K562 (cell line): ENCODE data around the gene FARP2. TPM values are rescaled to one million over a fixed set of nuclear protein-coding genes. Genes with fewer than 3 reads are reported as not detected.

ENCODE experiments used
- CBFA2T3 ChIP-seq: fragments of 450-650 bp; IDR thresholded peaks from 2 replicates; pipeline ENCODE4 v1.6.1; 2017
- CXXC5 ChIP-seq: fragments of 250-450 bp; sonication (Bioruptor Pico); IDR thresholded peaks from 2 replicates; pipeline ENCODE4 v1.8.0; 2022; ENCODE audit warnings: inconsistent platforms, mild to moderate bottlenecking, moderate library complexity
- DPF2 ChIP-seq: fragments of 450-650 bp; IDR thresholded peaks from 2 replicates; pipeline ENCODE4 v1.6.1; 2016
- E2F1 ChIP-seq: sonication (generic); formaldehyde crosslinking; IDR thresholded peaks from 2 replicates; pipeline ENCODE4 v1.8.1; 2023; ENCODE audit warnings: mild to moderate bottlenecking, missing genetic modification reagents, moderate library complexity
- EWSR1 ChIP-seq: fragments of 450-650 bp; IDR thresholded peaks from 2 replicates; pipeline ENCODE4 v1.6.1; 2018; ENCODE audit warnings: borderline replicate concordance, mild to moderate bottlenecking, low read depth, moderate library complexity; ENCODE audit not compliant: partially characterized antibody
- FOXA3 ChIP-seq, 2 experiments: fragments of 450-650 bp in 1 of 2; sonication (generic) in 1 of 2; formaldehyde crosslinking; IDR thresholded peaks in 1 of 2; conservative IDR thresholded peaks in 1 of 2; 2 replicates each; pipeline versions ENCODE4 v1.4.0 to v1.8.0; 2020 to 2022; ENCODE audit warnings: mild to moderate bottlenecking in 2 of 2, missing genetic modification reagents in 1 of 2
- HMGN3 ChIP-seq: IDR thresholded peaks from 2 replicates; pipeline ENCODE4 v1.6.1; 2011; ENCODE audit warnings: borderline replicate concordance, low read depth, mild to moderate bottlenecking, mixed read lengths, low read length; ENCODE audit not compliant: insufficient read length; ENCODE audit errors: extremely low read depth
- MBD2 ChIP-seq: sonication (generic); IDR thresholded peaks from 2 replicates; pipeline ENCODE4 v1.6.1; 2016; ENCODE audit warnings: low read depth, borderline replicate concordance
- MTA3 ChIP-seq: fragments of 450-650 bp; formaldehyde crosslinking; IDR thresholded peaks from 2 replicates; pipeline ENCODE4 v1.6.1; 2017; ENCODE audit warnings: mild to moderate bottlenecking, borderline replicate concordance
- PTRF ChIP-seq: fragments of 450-650 bp; IDR thresholded peaks from 2 replicates; pipeline ENCODE4 v1.6.1; 2016; ENCODE audit warnings: mild to moderate bottlenecking, missing genetic modification characterization, missing compliant biosample characterization
- RBM17 ChIP-seq: fragments of 200-400 bp; formaldehyde crosslinking; IDR thresholded peaks from 2 replicates; pipeline ENCODE4 v1.6.1; 2017; ENCODE audit warnings: low read depth, mild to moderate bottlenecking, low read length, borderline replicate concordance
- SMAD1 ChIP-seq: fragments of 150-350 bp; IDR thresholded peaks from 2 replicates; pipeline ENCODE4 v1.6.1; 2014; ENCODE audit warnings: low read length, low read depth; ENCODE audit not compliant: partially characterized antibody
- SRSF9 ChIP-seq: fragments of 200-400 bp; formaldehyde crosslinking; IDR thresholded peaks from 2 replicates; pipeline ENCODE4 v1.6.1; 2017; ENCODE audit warnings: low read depth, low read length, borderline replicate concordance
- ZBTB17 ChIP-seq: fragments of 450-650 bp; formaldehyde crosslinking; IDR thresholded peaks from 2 replicates; pipeline ENCODE4 v1.4.0; 2020; ENCODE audit warnings: mild to moderate bottlenecking
- ZNF384 ChIP-seq: IDR thresholded peaks from 2 replicates; pipeline ENCODE4 v1.6.1; 2012; ENCODE audit warnings: low read depth, low read length, improper control_type of control experiment
- ZNF436 ChIP-seq: fragments of 250-450, 450-650 bp; sonication (Bioruptor Pico); formaldehyde crosslinking; IDR thresholded peaks from 2 replicates; pipeline ENCODE4 v1.7.0; 2020; ENCODE audit warnings: mild to moderate bottlenecking
- ZNF717 ChIP-seq: fragments of 250-450 bp; sonication (Bioruptor Pico); IDR thresholded peaks from 2 replicates; pipeline ENCODE4 v1.5.0; 2021
- ZNF778 ChIP-seq: fragments of 450-650 bp; formaldehyde crosslinking; IDR thresholded peaks from 2 replicates; pipeline ENCODE4 v1.4.0; 2020; ENCODE audit warnings: mild to moderate bottlenecking, moderate library complexity
- ZNF785 ChIP-seq: fragments of 250-450 bp; sonication (Bioruptor Pico); IDR thresholded peaks from 2 replicates; pipeline ENCODE4 v1.4.0; 2020; ENCODE audit warnings: mild to moderate bottlenecking
- polyA plus RNA-seq, 8 experiments: library from polyadenylated mRNA; depleted of rRNA in 4 of 8; stranded (reverse) in 5 of 8; unstranded in 3 of 8; fragments of >200 nt; fragmentation: Nextera tagmentation in 2 of 8; fragmentation: Illumina TruSeq in 1 of 8; extraction: Ambion mirVana in 2 of 8; extraction: Trizol in 1 of 8; gene quantifications; 2 replicates each; pipeline versions ENCODE4 v1.2.1 to v1.2.3, GENCODE V29; 2011 to 2014; ENCODE audit warnings: inconsistent platforms in 1 of 8, missing spikeins in 1 of 8
- total RNA-seq, 7 experiments: library from RNA; depleted of rRNA in 6 of 7; stranded (reverse); fragments of >200 nt in 6 of 7; fragmentation: Illumina TruSeq in 2 of 7; extraction: Trizol in 2 of 7; gene quantifications; 2 replicates each; pipeline versions ENCODE4 v1.2.1 to v1.2.3, GENCODE V29; 2011 to 2021; ENCODE audit warnings: low replicate concordance in 1 of 7
- TF ChIP-seq, protein P1 (sequence below): fragments of 450-650 bp; IDR thresholded peaks from 2 replicates; pipeline ENCODE4 v1.6.1; 2018; ENCODE audit warnings: mild to moderate bottlenecking, low read depth; ENCODE audit not compliant: partially characterized antibody
- TF ChIP-seq, protein P2 (sequence below): sonication (generic); formaldehyde crosslinking; IDR thresholded peaks from 2 replicates; pipeline ENCODE4 v1.8.1; 2023; ENCODE audit warnings: mild to moderate bottlenecking, missing genetic modification reagents
- TF ChIP-seq, protein P3 (sequence below): fragments of 250-450 bp; sonication (Bioruptor Pico); IDR thresholded peaks from 2 replicates; pipeline ENCODE4 v1.8.0; 2022; ENCODE audit warnings: inconsistent platforms, mild to moderate bottlenecking, moderate library complexity, borderline replicate concordance
- TF ChIP-seq, protein P4 (sequence below): sonication (generic); formaldehyde crosslinking; IDR thresholded peaks from 2 replicates; pipeline ENCODE4 v1.8.0; 2022; ENCODE audit warnings: missing genetic modification reagents, mild to moderate bottlenecking, borderline replicate concordance

Gene FARP2
- total and polyA plus RNA-seq, 9 of the 15 experiments (the other 6 are each of a cell fraction or from before 2014, with no cell fraction given) = 4.1 to 38.1 (median 21.1) TPM

- TF ChIP-seq E2F1 (CRISPR knock-in tag) (no peak), DPF2 (peak; percentile 34; the same call in 1 of the 2 replicates), ZNF778 (CRISPR knock-in tag) (no peak), FOXA3 (CRISPR knock-in tag; conservative IDR thresholded peaks at IDR 0.05 in 1 of 2, IDR thresholded peaks at IDR 0.05 in 1 of 2) (no peak), RBM17 (no peak), PTRF (no peak), ZNF717 (no peak), ZNF384 (no peak), ZBTB17 (CRISPR knock-in tag) (no peak), ZNF785 (CRISPR knock-in tag) (no peak), EWSR1 (no peak), MTA3 (peak; percentile 63; the same call in 1 of the 2 replicates), SMAD1 (no peak), CBFA2T3 (no peak), MBD2 (peak; percentile 63; the same call in 1 of the 2 replicates), SRSF9 (no peak), HMGN3 (peak; percentile 73), ZNF436 (CRISPR knock-in tag) (no peak), CXXC5 (CRISPR knock-in tag) (peak; percentile 86)
- TF ChIP-seq, protein P1, sequence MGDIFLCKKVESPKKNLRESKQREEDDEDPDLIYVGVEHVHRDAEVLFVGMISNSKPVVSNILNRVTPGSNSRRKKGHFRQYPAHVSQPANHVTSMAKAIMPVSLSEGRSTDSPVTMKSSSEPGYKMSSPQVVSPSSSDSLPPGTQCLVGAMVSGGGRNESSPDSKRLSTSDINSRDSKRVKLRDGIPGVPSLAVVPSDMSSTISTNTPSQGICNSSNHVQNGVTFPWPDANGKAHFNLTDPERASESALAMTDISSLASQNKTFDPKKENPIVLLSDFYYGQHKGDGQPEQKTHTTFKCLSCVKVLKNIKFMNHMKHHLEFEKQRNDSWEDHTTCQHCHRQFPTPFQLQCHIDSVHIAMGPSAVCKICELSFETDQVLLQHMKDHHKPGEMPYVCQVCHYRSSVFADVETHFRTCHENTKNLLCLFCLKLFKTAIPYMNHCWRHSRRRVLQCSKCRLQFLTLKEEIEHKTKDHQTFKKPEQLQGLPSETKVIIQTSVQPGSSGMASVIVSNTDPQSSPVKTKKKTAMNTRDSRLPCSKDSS = no peak
- TF ChIP-seq, protein P2, sequence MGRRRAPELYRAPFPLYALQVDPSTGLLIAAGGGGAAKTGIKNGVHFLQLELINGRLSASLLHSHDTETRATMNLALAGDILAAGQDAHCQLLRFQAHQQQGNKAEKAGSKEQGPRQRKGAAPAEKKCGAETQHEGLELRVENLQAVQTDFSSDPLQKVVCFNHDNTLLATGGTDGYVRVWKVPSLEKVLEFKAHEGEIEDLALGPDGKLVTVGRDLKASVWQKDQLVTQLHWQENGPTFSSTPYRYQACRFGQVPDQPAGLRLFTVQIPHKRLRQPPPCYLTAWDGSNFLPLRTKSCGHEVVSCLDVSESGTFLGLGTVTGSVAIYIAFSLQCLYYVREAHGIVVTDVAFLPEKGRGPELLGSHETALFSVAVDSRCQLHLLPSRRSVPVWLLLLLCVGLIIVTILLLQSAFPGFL (CRISPR knock-in tag) = no peak
- TF ChIP-seq, protein P3, sequence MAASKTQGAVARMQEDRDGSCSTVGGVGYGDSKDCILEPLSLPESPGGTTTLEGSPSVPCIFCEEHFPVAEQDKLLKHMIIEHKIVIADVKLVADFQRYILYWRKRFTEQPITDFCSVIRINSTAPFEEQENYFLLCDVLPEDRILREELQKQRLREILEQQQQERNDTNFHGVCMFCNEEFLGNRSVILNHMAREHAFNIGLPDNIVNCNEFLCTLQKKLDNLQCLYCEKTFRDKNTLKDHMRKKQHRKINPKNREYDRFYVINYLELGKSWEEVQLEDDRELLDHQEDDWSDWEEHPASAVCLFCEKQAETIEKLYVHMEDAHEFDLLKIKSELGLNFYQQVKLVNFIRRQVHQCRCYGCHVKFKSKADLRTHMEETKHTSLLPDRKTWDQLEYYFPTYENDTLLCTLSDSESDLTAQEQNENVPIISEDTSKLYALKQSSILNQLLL (CRISPR knock-in tag) = no peak
- TF ChIP-seq, protein P4, sequence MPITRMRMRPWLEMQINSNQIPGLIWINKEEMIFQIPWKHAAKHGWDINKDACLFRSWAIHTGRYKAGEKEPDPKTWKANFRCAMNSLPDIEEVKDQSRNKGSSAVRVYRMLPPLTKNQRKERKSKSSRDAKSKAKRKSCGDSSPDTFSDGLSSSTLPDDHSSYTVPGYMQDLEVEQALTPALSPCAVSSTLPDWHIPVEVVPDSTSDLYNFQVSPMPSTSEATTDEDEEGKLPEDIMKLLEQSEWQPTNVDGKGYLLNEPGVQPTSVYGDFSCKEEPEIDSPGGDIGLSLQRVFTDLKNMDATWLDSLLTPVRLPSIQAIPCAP = no peak
Measured at GRCh38 chr2:241315093-241315878, 40.8 kb upstream of the FARP2 start, which contains the start of gene HDLBP (continued).
